NB4 (cell line): Measurements from ENCODE around the gene BICDL2.

Experiments used
- CTCF ChIP-seq: IDR thresholded peaks from one replicate; pipeline ENCODE4 v1.5.1; 2012; ENCODE audit warnings: low read depth, low read length
- MAX ChIP-seq: IDR thresholded peaks from 2 replicates; pipeline ENCODE4 v1.6.1; 2011; ENCODE audit warnings: low read depth, low read length
- MYC ChIP-seq: IDR thresholded peaks from 2 replicates; pipeline ENCODE4 v1.6.1; 2011; ENCODE audit warnings: low read depth, low read length
- POLR2A ChIP-seq: IDR thresholded peaks from 2 replicates; pipeline ENCODE4 v1.6.1; 2011; ENCODE audit warnings: mild to moderate bottlenecking; ENCODE audit not compliant: insufficient read length; ENCODE audit errors: extremely low read depth

- no peak for TF ChIP-seq CTCF
- no peak for TF ChIP-seq POLR2A
- TF ChIP-seq MYC: no peak
- TF ChIP-seq MAX: no peak
These were observed 14.3 kb upstream of the BICDL2 start for GRCh38 chr16:3051009-3051408.
